Gastroesophageal sphincter (tissue), 3 donors: ENCODE measurements around the gene AP1S2.

Source experiments
- CTCF ChIP-seq, 4 experiments: fragments of 200-600 bp in 2 of 4; fragments of 450-650 bp in 2 of 4; sonication (generic) in 1 of 4; IDR thresholded peaks; one replicate each; pipeline ENCODE4 v1.5.1; 2017 to 2019; ENCODE audit warnings: antibody characterized with exemption in 4 of 4, mild to moderate bottlenecking in 2 of 4, moderate library complexity in 2 of 4
- EP300 ChIP-seq: sonication (generic); formaldehyde crosslinking; IDR thresholded peaks from one replicate; pipeline ENCODE4 v1.6.1; 2017; ENCODE audit warnings: antibody characterized with exemption, mild to moderate bottlenecking
- POLR2A ChIP-seq, 2 donors: fragments of 450-650 bp; IDR thresholded peaks; one replicate each; pipeline ENCODE4 v1.6.1; 2017; ENCODE audit warnings: antibody characterized with exemption in 2 of 2, mild to moderate bottlenecking in 2 of 2, moderate library complexity in 1 of 2
- POLR2AphosphoS5 ChIP-seq: sonication (generic); formaldehyde crosslinking; IDR thresholded peaks from one replicate; pipeline ENCODE4 v1.6.1; 2017; ENCODE audit warnings: antibody characterized with exemption

- TF ChIP-seq CTCF (IDR thresholded peaks at IDR 0.05) (no peak), POLR2A (IDR thresholded peaks at IDR 0.05) (no peak), POLR2AphosphoS5 (no peak), EP300 (no peak)
Observed at GRCh38 chrX:15797707-15798106, 56.9 kb downstream of the AP1S2 start.
